ENCODE results near the gene TMEM167B. TPM values are rescaled to one million over a fixed set of nuclear protein-coding genes. Genes with fewer than 3 reads are reported as not detected.

The TMEM167B gene
- total RNA-seq, 1 experiment from 2014 or later: 15.6 TPM

DNA sequence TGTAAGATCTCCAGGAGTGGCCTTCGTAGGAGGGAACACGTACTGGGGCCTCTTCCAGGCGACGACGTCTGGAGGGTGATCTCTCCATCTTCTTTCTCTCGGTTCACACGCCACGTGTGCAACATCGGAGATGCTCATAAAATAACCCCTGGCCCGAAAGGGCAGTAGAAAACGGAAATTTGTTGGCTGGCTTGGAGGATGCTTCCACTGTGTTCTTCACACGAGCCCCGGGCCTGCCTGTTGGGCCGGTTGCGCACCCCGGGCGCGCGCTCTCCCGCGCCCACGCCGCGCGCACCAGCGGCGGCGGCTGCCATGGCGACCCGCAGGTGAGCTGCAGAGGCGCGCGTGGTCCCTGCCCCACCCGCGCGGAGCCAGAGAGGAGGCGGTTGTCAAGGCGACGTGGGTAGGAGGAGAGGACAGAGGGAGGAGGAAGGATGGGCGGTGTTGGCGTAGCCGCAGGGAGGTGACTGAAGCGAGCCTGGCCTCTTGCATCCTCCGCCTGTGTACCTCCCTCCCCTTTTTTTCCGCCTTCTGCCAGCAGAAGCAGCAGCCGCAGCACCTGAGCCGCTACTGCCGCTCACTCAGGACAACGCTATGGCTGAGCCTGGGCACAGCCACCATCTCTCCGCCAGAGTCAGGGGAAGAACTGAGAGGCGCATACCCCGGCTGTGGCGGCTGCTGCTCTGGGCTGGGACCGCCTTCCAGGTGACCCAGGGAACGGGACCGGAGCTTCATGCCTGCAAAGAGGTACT is 23.2 kb downstream of the TMEM167B start, which contains the start of gene ELAPOR1:
Gene ELAPOR1 (plus strand): TSS at position 526 of the 752 bp plus-strand sequence. CDS start 69 bp downstream, at position 595.
- TF ChIP-seq SP1 (CRISPR knock-in tag; conservative IDR thresholded peaks at IDR 0.05) (0 out of 2 replicates have a peak, but pooled peaks have one; percentile 17), ATF1 (CRISPR knock-in tag; IDR thresholded peaks at IDR 0.05) (0 out of 2 replicates have a peak, but pooled peaks have one; percentile 38), FOXP1 (CRISPR knock-in tag; IDR thresholded peaks at IDR 0.05; ENCODE audit: borderline replicate concordance) (peak; percentile 52; the same call in 1 of the 2 replicates), ZNF263 (CRISPR knock-in tag; IDR thresholded peaks at IDR 0.05; ENCODE audit: low read depth) (0 out of 2 replicates have a peak, but pooled peaks have one; percentile 52), ZNF219 (CRISPR knock-in tag; IDR thresholded peaks at IDR 0.05; ENCODE audit: borderline replicate concordance) (no peak)
- ChIA-PET CTCF (interaction anchor here (0.8 to 1.8 kb wide), 13 partner anchors 14 to 307 kb away, joined by 3 to 11 read pairs (median 4); no protein-coding TSS in a partner anchor), POLR2A (interaction anchor here (0.8 to 1.0 kb wide), 2 partner anchors 14 to 71 kb away, joined by 3 to 7 read pairs; partner anchors contain the start of gene WDR47)
- no peak within 1 kb of the TSS for H3K27ac Mint-ChIP-seq
- H3K4me3 Mint-ChIP-seq: peak within 1 kb of the TSS; percentile 79
- H3K9me3 Mint-ChIP-seq: no peaks in the 10 kb centered on the region
- ATAC-seq (peak; percentile 65), DNase-seq (ENCODE audit: low spot score) (peak; percentile 63)
- peaks cover 10% of the 10 kb centered on the region for H3K4me1 Mint-ChIP-seq
- H3K27me3 Mint-ChIP-seq (ENCODE audit: low read depth): peaks cover 81% of the 10 kb centered on the region
- H3K36me3 Mint-ChIP-seq: no peaks in the 10 kb centered on the region

DNA sequence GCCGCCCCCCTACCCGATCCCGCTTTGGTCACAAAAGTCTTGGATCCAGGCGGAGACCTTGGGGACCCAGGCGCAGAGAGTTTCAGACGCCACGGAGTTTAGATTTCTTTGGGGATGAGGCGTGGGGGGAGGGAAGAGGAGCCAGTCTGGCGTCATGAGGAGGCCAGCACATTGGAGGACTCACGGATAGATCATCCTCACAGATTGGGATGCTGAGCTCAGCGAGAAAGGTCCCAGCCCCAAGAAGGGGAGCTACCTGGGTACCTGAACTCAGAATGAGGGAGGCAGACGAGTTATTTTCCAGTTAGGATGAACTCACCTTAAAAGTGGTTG is 23.7 kb downstream of the TMEM167B start:
- peak; percentile 8 for ATAC-seq

DNA sequence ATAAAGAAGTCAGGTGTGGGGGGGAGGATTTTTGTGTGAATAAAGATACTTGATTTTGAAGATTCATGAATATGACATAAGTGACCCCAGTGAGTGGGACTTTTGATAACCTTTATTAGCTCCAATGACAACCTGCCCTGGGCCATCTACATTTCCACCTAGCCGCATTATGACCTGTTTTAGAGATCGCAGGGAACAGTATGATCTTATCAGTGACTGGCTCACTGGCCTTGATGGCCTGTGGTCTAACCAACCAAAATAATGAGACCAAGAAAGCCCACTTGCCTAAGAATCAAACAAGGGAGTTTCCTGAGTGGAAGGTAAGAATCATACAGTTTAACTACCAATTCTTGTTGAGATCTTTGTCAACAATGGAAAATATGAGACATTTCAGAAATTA is 25.1 kb downstream of the TMEM167B start:
- peaks cover 10% of the 10 kb centered on the region for H3K4me1 Mint-ChIP-seq
- H3K36me3 Mint-ChIP-seq: no peaks in the 10 kb centered on the region
- POLR2A ChIA-PET: no interaction called here
- ATAC-seq: no peak
- H3K4me3 Mint-ChIP-seq: no peak overlapping the region
- H3K9me3 Mint-ChIP-seq: peaks cover 5% of the 10 kb centered on the region; the same call in 1 of the 2 replicates
- no peak for DNase-seq (ENCODE audit: low spot score)
- TF ChIP-seq FOXP1 (CRISPR knock-in tag; IDR thresholded peaks at IDR 0.05; ENCODE audit: borderline replicate concordance) (no peak), NFATC4 (CRISPR knock-in tag; IDR thresholded peaks at IDR 0.05) (no peak), ELF4 (CRISPR knock-in tag; IDR thresholded peaks at IDR 0.05; ENCODE audit: low read depth) (no peak), GRHL2 (CRISPR knock-in tag; IDR thresholded peaks at IDR 0.05; ENCODE audit: insufficient replicate concordance, severe bottlenecking) (no peak), ZNF219 (CRISPR knock-in tag; IDR thresholded peaks at IDR 0.05; ENCODE audit: borderline replicate concordance) (no peak), HMGA2 (CRISPR knock-in tag; IDR thresholded peaks at IDR 0.05) (no peak)
- TF ChIP-seq, protein P1, sequence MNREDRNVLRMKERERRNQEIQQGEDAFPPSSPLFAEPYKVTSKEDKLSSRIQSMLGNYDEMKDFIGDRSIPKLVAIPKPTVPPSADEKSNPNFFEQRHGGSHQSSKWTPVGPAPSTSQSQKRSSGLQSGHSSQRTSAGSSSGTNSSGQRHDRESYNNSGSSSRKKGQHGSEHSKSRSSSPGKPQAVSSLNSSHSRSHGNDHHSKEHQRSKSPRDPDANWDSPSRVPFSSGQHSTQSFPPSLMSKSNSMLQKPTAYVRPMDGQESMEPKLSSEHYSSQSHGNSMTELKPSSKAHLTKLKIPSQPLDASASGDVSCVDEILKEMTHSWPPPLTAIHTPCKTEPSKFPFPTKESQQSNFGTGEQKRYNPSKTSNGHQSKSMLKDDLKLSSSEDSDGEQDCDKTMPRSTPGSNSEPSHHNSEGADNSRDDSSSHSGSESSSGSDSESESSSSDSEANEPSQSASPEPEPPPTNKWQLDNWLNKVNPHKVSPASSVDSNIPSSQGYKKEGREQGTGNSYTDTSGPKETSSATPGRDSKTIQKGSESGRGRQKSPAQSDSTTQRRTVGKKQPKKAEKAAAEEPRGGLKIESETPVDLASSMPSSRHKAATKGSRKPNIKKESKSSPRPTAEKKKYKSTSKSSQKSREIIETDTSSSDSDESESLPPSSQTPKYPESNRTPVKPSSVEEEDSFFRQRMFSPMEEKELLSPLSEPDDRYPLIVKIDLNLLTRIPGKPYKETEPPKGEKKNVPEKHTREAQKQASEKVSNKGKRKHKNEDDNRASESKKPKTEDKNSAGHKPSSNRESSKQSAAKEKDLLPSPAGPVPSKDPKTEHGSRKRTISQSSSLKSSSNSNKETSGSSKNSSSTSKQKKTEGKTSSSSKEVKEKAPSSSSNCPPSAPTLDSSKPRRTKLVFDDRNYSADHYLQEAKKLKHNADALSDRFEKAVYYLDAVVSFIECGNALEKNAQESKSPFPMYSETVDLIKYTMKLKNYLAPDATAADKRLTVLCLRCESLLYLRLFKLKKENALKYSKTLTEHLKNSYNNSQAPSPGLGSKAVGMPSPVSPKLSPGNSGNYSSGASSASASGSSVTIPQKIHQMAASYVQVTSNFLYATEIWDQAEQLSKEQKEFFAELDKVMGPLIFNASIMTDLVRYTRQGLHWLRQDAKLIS (CRISPR knock-in tag; IDR thresholded peaks at IDR 0.05; ENCODE audit: borderline replicate concordance): no peak
- TF ChIP-seq, protein P2, sequence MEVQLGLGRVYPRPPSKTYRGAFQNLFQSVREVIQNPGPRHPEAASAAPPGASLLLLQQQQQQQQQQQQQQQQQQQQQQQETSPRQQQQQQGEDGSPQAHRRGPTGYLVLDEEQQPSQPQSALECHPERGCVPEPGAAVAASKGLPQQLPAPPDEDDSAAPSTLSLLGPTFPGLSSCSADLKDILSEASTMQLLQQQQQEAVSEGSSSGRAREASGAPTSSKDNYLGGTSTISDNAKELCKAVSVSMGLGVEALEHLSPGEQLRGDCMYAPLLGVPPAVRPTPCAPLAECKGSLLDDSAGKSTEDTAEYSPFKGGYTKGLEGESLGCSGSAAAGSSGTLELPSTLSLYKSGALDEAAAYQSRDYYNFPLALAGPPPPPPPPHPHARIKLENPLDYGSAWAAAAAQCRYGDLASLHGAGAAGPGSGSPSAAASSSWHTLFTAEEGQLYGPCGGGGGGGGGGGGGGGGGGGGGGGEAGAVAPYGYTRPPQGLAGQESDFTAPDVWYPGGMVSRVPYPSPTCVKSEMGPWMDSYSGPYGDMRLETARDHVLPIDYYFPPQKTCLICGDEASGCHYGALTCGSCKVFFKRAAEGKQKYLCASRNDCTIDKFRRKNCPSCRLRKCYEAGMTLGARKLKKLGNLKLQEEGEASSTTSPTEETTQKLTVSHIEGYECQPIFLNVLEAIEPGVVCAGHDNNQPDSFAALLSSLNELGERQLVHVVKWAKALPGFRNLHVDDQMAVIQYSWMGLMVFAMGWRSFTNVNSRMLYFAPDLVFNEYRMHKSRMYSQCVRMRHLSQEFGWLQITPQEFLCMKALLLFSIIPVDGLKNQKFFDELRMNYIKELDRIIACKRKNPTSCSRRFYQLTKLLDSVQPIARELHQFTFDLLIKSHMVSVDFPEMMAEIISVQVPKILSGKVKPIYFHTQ (CRISPR knock-in tag; IDR thresholded peaks at IDR 0.05): no peak
- TF ChIP-seq, protein P3, sequence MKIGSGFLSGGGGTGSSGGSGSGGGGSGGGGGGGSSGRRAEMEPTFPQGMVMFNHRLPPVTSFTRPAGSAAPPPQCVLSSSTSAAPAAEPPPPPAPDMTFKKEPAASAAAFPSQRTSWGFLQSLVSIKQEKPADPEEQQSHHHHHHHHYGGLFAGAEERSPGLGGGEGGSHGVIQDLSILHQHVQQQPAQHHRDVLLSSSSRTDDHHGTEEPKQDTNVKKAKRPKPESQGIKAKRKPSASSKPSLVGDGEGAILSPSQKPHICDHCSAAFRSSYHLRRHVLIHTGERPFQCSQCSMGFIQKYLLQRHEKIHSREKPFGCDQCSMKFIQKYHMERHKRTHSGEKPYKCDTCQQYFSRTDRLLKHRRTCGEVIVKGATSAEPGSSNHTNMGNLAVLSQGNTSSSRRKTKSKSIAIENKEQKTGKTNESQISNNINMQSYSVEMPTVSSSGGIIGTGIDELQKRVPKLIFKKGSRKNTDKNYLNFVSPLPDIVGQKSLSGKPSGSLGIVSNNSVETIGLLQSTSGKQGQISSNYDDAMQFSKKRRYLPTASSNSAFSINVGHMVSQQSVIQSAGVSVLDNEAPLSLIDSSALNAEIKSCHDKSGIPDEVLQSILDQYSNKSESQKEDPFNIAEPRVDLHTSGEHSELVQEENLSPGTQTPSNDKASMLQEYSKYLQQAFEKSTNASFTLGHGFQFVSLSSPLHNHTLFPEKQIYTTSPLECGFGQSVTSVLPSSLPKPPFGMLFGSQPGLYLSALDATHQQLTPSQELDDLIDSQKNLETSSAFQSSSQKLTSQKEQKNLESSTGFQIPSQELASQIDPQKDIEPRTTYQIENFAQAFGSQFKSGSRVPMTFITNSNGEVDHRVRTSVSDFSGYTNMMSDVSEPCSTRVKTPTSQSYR (CRISPR knock-in tag; IDR thresholded peaks at IDR 0.05): no peak
- TF ChIP-seq, protein P4, sequence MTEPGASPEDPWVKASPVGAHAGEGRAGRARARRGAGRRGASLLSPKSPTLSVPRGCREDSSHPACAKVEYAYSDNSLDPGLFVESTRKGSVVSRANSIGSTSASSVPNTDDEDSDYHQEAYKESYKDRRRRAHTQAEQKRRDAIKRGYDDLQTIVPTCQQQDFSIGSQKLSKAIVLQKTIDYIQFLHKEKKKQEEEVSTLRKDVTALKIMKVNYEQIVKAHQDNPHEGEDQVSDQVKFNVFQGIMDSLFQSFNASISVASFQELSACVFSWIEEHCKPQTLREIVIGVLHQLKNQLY (CRISPR knock-in tag; IDR thresholded peaks at IDR 0.05): no peak
- TF ChIP-seq, protein P5, sequence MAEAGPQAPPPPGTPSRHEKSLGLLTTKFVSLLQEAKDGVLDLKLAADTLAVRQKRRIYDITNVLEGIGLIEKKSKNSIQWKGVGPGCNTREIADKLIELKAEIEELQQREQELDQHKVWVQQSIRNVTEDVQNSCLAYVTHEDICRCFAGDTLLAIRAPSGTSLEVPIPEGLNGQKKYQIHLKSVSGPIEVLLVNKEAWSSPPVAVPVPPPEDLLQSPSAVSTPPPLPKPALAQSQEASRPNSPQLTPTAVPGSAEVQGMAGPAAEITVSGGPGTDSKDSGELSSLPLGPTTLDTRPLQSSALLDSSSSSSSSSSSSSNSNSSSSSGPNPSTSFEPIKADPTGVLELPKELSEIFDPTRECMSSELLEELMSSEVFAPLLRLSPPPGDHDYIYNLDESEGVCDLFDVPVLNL (CRISPR knock-in tag; IDR thresholded peaks at IDR 0.05; ENCODE audit: borderline replicate concordance, low read depth): no peak
- H3K27ac Mint-ChIP-seq: no peak overlapping the region
- peaks cover 68% of the 10 kb centered on the region for H3K27me3 Mint-ChIP-seq (ENCODE audit: low read depth)
- CTCF ChIA-PET: interaction anchor here (1.8 kb wide), 1 partner anchor 16 kb away, joined by 10 read pairs; no protein-coding TSS in a partner anchor

More for the DNA sequence above, 23.7 kb downstream of the TMEM167B start:
- POLR2A ChIA-PET: interaction anchor here (0.8 to 1.0 kb wide), 2 partner anchors 14 to 72 kb away, joined by 3 to 7 read pairs; partner anchors contain the start of gene WDR47
- Mint-ChIP-seq H3K36me3 (no peaks in the 10 kb centered on the region), H3K27ac (no peak overlapping the region), H3K27me3 (ENCODE audit: low read depth) (peaks cover 81% of the 10 kb centered on the region), H3K9me3 (peaks cover 2% of the 10 kb centered on the region; the same call in 1 of the 2 replicates), H3K4me1 (peaks cover 10% of the 10 kb centered on the region), H3K4me3 (peak overlapping the region; percentile 79)
- TF ChIP-seq FOXJ3 (CRISPR knock-in tag; IDR thresholded peaks at IDR 0.05; ENCODE audit: borderline replicate concordance): no peak
- TF ChIP-seq, protein P6, sequence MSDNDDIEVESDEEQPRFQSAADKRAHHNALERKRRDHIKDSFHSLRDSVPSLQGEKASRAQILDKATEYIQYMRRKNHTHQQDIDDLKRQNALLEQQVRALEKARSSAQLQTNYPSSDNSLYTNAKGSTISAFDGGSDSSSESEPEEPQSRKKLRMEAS (CRISPR knock-in tag; IDR thresholded peaks at IDR 0.05): 0 out of 2 replicates have a peak, but pooled peaks have one; percentile 33
- CTCF ChIA-PET: interaction anchor here (0.6 to 1.8 kb wide), 12 partner anchors 14 to 432 kb away, joined by 3 to 10 read pairs (median 4); no protein-coding TSS in a partner anchor
- DNase-seq (ENCODE audit: low spot score): no peak
